ENCODE data around the gene MEAK7. TPM values are rescaled to one million over a fixed set of nuclear protein-coding genes. Genes with fewer than 3 reads are reported as not detected.

The MEAK7 gene
- polyA plus RNA-seq, 4 donors = 18.6 to 19.5 (median 19.0) TPM

DNA sequence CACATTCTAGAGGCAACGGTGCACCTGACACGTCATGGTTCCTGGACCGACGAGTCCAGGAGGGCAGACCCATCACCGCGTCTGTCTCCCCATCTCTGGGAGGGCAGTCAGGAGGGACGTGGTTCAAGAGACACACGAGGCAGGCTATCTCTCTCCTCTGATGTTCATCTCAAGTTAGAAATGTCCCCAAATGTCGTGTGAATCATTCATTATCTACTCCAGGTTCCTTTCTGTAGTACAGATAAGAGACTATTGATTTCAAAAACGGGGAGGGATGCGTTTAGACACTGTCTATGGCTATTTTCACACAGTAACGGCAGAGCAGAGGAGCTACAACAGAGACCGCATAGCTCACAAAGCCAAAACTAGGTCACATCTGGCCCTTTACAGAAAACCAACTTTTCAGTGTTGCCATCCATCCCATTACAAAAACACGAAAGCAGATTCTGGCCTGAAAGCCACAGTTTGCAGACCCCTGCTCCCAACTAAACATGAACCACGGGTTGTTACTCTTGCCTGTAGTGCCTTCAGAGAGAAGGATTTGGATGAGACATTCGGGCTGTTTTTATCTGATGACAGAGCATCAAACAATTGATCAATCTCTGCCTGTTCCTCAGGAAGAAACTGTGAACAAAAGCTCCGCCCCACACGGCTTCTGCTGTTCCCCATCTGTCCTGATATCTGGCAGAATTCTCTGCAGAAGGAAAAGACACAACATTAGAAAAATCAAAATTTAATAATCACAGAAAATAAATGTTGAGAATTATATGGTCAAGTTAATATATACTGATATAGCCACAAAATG is 6.8 kb downstream of the MEAK7 start:
- no peak for DNase-seq (ENCODE audit: low read depth in 4 of 4, low spot score in 3 of 4)

DNA sequence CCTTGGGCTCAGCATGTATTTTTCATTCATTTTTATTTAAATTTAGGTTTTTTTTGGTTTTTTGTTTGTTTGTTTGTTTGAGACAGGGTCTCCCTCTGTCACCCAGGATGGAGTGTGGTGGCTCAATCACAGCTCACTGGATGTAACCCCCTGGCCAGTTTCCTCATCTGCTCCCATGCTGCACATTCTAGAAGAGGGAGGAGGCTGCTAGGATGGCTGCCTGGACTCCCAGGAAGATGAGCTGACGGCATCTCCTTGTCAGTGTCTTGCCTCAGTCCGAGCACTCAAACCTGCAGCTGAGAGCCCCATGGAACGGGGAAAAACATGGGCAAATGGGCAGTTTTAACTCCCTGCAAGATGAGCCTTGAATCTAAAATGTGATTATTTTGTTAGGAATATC is 7.5 kb downstream of the MEAK7 start:
- no peak for DNase-seq (ENCODE audit: low read depth in 4 of 4, low spot score in 3 of 4)

DNA sequence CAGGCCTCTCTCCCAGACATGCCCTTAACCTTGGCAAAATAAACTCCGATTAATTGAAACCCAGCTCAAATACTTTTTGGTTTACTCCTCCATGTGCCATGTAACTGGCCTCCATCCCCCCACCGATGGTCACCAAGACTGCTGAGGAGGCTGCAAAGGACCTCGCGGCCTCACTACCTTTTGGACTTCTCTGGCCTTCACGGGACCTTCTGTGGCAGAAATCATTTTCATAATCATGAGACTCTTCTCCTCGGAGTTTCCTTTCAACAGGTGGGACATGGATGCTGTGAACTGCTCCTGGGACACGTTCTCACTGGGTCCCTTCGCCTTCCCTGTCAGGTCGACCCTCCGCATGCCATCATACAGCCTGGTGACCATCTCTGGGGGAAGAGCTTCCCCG is 9.0 kb downstream of the MEAK7 start:
- DNase-seq (ENCODE audit: low read depth in 4 of 4, low spot score in 3 of 4) = no peak

DNA sequence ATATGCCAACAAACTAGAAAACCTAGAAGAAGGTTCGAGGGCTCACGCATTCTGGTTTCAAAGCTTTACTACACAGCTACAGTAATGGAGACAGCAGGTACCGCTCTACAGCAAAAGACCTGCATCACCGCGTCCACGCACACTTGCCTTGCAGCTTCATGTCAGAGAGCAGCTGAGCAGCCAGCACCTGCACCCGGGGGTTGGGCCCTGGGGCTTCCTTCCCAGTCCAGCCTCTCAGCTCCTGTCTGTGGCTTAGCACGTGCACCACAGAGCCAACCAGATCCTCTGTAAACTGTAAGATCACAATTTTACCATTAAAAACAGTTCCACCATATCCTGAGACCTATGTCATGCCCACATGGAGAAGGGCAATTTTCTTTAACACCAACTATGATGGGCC is 15.3 kb downstream of the MEAK7 start:
- DNase-seq (ENCODE audit: low read depth in 4 of 4, low spot score in 3 of 4) = no peak

DNA sequence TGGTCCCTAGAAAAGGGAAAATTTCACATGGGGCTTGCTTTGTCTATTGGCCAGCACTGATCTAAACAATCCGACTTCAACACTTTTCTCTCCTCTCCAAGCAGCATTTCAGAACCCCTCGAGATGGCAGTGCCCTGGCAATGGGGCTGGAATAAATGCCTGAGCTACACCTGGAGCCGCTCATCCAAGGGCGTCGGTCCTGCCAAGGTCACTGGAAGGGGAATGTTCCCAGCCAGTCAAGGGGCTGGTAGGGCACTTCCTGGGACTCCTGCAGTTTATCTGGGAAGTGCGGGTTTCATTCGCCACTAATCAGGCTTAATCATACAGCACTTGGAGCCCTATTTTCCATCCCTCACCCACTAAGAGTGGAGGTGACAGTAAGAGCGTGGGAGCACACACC is 17.1 kb downstream of the MEAK7 start:
- DNase-seq (ENCODE audit: low read depth in 4 of 4, low spot score in 3 of 4) = no peak

DNA sequence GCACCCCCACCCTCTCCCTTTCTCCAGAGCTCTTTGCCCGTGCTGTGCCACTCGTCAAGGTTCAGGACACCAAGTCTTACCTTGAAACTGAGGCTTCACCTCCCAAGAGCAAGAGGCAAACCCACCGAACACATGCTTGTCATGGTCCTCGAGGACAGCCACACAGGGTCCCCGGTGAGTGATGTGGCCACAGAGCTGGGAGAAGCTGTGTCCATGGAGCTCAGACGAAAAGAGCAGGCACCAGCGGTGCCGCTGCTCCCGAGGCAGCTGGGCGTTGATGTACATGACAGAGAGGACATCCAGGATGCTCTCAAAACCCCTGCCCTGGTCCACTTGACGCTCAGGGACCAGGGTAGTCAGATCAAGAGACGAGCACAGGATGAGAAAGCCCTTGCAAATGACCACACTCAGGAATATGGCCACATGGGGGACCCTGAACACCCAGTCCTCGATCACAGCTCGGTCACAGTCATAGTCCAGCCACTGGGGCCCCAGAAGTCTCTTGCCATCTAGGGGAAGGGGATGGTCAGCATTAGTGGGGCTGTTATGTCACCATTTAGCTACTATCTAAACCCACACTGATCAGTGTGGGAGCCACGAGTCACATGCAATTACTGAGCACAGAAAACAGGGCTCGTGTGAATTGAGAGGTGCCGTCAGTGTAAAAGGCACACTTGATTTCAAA is 17.8 kb downstream of the MEAK7 start:
- no peak for DNase-seq (ENCODE audit: low read depth in 4 of 4, low spot score in 3 of 4)

DNA sequence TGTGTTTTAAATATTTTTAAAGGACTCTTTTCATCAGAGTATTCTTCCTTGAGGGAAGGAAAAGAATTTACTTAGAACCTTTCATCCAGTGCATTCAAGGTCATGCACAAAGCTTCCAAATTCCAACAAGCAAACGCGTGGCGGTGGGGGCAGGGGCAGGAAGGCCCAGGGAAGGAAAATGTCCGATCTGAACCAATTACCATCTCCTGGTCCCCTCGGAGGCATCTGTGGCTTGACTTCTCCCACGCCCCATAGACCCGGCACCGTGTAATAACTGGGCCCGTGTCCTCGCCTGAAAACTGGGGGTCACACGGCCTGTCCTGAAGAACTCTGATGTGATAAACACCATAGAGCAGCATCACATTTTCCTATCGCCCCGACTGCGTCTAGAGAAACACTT is 18.3 kb downstream of the MEAK7 start:
- DNase-seq (ENCODE audit: low read depth in 4 of 4, low spot score in 3 of 4) = no peak

DNA sequence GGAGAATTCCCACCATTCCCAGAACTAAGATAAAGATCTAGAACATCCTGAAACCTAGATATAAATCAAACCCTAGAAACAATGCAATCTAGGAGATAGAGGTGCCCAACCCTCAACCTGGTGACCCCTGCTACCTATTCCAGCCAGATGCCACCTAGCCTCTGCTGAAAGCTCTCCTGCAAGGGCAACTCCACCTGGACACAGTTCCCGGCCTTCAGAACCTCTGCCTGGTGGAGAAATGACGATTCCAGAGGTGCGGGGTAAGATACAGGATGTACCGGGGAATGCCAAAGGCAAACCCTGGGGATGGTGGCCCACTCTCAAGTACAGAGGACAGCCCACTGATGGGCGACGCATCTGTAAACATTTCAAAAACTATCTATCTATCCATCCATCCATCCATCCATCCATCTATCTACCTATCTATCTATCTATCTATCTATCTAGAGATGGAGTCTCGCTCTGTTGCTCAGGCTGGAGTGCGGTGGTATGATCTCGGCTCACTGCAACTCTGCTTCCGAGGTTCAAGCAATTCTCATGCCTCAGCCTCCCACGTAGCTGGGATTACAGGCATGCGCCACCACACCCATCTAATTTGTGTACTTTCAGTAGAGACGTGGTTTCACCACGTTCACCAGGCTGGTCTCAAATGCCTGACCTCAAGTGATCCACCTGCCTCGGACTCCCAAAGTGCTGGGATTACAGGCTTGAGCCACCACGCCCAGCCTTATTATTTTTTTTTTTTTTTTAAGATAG is 19.0 kb downstream of the MEAK7 start:
- DNase-seq (ENCODE audit: low read depth in 4 of 4, low spot score in 3 of 4) = no peak

DNA sequence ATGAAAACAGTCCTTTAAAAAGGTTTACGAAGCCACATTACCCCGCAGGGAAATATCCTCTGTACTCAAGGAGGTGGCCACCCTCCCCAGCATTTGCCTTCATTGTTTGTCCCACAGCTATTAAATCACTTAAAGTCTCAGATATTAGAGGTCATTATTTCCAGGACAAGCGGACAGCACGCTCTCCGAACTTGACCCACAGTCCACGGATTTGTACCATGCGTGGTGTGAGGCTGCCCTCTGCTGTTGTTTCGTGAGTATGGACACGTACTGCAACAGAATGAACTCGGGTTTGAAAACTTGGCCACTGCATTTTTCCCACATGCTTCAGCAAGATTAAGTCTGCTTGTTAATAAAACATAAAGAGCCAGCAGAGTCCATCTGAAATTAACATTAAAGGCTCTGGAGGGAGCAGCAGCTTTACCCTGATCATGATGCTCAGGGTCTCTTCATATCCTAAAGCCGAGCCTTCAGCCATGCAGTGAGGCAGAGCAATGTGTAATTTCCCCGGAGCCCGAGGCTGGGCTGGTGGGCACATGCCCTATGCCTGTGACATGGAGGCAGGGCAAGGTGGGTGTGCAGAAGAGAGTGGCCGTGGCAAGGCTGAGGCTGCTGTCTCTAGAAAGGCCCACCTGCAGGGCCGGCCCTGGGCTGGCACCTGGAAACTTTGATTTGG is 19.7 kb downstream of the MEAK7 start:
- peak in 2 of 4 donors; percentile 44 to 53 for DNase-seq (ENCODE audit: low read depth in 4 of 4, low spot score in 3 of 4)

DNA sequence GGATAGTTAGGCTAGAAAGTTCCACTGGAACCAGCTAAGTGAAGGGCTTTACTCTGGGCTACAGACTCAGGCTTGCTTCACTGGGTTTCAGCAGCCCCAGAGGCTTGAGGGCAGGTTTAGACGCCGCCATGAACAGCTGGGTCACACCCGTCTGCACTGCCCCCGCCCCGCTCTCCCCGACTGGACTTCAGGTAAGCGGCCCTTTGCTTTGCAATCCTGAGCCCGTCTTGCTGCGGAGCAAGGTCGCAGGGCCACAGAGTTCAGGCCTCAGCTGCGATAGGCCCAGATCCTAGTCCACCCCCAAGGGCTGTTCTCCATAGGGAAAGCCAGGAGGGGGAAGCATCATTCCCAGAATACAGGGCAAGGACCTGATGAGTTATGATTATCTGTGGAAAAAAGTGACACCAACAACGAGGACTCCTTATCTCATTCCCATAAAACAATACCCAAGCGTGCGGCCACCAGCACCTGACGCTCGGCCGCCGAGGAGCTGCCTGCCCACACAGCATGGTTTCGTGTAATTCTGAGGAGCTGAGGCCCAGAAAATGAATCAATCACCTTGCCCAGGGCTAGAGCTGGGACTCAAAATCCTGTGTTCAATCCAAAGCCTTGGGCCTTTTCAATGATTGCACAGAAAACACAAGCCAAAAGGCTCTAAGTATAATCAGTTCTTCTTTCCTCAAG is 20.4 kb downstream of the MEAK7 start:
- no peak for DNase-seq (ENCODE audit: low read depth in 4 of 4, low spot score in 3 of 4)

DNA sequence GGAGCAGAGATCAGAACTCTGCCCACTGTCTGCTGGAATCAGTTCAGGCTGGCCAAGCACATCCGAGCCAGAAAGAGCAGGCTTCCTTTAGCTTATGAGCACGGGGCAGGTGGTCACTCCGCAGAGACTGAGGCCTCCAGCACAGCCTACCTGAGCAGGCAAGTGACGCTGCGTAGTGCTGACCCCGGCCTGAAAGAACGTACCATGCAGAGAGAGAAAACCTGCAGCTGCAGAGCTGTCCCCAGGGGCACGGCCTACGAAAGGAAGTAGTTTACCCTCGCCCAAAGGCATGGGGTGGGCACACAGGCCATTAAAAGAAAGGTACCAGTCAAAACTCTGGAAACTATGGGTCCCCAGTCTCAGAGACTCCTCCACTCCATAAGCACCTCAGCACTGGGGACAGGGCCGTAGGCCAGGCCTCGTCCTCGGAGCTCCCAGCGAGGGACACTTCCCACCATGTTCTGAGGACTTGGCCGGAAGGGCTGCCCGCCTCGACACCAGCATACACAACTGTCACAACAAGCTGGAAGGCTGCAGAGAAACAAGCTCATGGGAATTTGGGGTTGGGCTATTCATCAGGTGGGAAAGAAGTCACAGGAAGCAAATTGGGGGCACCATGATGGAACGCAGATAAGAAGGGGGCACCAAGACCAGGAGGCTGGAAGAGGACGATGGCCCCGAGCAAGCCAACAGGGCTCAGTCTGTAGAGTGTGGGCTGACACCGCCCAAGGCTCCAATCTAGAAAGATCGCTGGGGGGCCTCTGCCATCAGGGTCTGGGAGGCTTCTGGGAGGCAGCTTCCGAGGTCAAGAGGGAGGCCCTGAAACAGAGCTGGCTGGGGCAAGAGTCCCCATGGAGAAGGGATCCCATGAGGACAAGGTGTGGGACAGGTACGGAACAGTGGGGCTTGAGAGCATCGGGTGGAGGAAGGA is 21.2 kb downstream of the MEAK7 start:
- no peak for DNase-seq (ENCODE audit: low read depth in 4 of 4, low spot score in 3 of 4)

DNA sequence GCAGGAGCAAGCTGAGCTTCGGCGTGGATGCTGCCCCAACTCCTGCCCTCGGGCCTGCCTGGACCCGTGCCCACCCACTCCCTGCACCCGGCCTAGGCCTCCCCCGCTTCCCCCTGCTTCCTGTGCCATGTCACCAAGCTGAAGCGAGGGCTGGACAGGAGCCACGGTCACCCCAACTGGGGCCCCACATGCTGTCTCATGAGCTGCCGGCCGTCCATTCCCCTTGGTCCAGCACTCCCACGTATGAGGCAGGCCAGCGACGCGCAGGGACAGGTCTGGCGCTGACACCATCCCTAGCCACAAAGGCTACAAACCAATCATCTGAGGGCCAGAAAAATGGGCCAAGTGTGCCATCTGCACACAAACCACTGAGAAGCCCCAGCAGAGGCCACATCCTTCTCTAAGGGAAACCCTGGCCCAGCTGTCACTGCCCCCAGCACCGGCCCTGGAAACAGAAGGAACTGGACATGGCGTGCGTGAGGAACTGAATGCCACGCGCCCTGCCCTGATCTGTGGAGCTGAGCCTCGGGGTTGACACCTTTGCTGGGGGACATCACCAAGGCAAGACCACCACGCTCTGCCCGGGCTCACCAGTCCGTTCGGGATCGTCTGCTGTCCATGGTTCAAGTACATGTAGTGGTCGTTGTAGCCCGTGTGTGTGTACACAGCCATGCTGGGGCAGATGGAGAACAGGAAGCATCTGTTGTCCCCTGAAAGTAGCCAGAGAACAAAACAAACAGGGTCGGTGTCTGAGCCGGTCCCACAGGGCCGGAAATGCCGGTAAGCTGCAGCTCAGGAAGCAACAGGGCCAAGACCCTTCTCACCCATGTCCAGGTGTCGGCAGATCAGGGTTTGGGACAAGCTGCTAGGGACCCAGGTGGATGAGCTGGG is 22.2 kb downstream of the MEAK7 start:
- no peak for DNase-seq (ENCODE audit: low read depth in 4 of 4, low spot score in 3 of 4)

DNA sequence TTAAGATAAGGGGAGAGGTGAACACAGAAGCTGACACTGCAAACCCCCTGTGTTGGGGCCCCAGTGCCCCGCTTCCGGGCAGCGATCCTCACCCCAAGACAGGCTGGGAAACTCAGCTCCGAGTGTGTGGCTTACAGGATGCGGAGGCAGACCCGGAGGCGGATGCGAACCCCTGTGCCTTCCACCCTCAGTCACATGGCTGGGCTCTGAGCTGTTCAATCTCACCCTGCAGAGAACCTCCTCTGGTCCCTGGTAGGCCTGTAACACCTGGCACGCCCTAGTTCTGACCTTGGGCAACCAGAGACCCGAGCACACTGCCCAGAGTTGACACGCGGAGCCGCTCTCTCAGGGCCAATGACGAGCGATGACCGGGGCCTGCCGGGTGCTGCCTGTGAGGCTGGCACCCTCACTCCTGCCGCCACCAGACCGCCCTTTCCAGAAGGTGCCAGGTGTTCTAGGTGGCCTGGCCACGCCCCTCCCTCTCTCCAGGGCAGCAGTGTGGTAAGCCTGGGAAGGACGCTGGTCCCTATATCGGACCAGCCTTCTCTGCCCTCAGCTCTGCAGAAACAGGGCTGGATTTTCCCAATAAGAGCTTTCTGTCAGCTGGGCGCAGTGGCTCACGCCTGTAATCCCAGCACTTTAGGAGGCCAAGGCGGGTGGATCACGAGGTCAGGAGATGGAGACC is 23.3 kb downstream of the MEAK7 start:
- no peak for DNase-seq (ENCODE audit: low read depth in 4 of 4, low spot score in 3 of 4)

DNA sequence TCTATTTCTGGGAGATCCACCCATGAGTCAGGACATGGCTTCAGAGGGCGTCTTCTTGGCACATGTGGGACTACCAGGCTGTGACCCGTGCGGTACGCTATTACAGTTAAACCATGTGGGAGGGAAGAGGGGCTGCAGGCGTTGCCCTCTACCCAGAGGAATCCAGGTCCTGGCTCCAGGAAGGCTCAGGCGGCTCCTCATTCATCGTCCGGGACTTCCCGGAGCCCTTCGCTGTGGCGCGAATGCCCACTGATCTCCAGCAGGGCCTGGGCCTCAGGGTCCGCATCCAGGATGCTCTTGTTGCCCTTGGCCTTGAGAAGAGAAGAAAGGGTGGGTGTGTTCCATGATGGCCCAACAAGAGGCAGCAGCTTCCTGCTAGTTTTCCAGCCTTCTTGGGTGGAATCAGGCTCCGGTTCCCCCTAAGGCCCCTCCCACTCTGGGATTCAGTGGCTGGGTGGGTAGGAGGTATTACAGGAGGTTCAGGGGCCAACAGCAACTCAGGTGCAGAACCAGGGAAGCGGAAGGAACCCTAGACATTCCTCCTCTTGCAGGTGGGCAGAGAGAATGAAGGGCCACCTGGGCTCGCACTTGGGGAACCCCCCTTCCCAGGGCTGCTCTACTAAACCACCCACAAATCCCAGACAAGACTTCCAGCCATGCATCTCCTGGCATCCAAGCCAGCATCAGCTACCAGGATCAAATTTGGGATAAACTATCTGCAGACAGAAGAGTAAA is 24.6 kb downstream of the MEAK7 start:
- DNase-seq (ENCODE audit: low read depth in 4 of 4, low spot score in 3 of 4) = no peak

DNA sequence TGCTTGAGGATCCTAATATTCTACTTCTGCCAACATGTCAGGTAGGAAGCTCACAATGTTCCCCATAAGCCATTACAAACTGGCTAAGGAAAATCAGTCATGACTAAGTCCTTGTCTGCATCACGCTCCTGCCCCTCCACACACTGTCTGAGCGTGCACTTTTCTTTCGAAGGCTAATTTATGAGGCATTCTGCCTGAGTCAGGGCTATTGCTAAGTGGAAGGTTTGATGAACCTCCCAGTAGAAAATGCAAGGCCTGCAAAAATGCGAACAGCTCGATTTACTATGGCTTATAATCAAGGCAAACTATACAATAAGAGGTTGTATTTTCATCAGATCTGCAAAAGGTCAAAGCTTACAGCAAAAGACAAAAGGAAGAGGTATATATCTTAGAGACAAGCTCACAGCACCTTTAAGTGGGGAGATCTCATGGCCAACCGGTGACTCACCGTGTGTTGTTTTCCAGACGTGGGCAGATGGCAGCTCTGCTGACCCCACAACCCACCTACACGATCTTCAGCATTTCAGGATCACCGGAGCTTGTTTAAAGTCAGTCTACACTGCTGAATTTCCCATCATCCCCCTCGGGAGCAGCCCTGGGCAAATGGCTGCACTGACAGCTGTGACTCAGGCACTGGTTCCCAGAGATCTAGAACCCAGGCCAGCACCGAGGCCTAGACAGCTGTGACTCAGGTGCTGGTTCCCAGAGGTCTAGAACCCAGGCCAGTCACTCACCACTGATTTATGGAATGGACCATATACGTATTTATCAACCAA is 26.1 kb downstream of the MEAK7 start:
- no peak for DNase-seq (ENCODE audit: low read depth in 4 of 4, low spot score in 3 of 4)

DNA sequence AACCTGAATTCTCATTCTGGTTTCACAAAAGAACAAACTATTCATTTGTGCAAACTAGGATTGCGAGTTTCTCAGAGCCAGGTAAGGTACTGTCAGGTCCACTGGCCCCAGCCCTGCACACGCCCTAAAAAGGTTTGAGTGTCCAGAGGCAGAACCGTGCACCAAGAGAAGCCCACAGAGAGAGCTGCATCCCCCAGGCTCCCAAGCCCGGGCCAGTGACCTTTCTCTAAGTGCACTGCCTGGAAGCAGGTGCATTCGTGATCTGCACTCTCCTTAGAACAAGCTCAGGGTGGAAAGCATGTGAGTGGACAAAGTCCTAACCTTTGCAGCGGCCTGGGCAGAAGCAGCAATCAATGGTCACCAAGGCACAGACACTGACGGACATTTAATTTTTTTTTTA is 26.8 kb downstream of the MEAK7 start:
- DNase-seq (ENCODE audit: low read depth in 4 of 4, low spot score in 3 of 4) = no peak
